SIG-M5 (cell line): ENCODE measurements around the gene UNC13A.

Experiments used
- DNase-seq: peaks from one replicate; lab custom pipeline; 2025; lab: John Stamatoyannopoulos, UW

Gene UNC13A

DNA sequence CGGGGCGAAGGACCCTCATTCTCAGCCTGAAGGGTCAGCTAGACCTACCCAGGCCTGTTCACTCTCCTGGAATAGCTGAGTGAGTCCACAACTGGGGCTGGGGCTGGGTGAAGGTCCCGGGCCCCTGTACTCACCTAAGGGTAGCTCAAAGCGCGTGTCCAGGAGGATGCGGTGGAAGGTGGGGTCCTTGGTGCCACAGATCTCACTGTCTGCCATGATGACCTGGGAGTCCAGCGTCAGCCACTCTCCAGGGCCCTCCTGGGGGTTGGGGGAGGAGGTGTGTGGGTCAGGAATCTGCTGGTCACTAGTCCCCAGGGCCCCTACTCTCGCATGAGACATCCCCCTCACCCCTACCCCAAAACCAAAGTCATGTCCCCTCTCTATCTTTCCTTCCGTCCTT, 18.7 kb downstream of the UNC13A start:
- no peak for DNase-seq

DNA sequence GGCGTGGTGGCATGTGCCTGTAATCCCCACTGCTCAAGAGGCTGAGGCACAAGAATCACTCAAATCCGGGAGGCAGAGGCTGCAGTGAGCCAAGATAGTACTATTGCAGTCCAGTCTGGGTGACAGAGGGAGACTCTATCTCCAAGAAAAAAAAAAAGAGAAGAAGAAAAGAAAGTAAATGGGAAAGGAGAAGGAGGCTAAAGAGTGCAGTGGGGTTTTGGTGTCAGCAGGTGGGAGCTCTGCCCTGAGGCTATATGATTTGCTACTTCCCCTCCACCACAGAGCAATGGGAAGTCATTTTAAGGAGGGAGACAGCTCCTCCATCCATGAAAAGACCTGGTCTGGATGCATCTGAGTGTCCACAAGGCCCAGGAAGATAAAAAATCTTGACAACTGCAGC, 23.1 kb downstream of the UNC13A start:
- no peak for DNase-seq

DNA sequence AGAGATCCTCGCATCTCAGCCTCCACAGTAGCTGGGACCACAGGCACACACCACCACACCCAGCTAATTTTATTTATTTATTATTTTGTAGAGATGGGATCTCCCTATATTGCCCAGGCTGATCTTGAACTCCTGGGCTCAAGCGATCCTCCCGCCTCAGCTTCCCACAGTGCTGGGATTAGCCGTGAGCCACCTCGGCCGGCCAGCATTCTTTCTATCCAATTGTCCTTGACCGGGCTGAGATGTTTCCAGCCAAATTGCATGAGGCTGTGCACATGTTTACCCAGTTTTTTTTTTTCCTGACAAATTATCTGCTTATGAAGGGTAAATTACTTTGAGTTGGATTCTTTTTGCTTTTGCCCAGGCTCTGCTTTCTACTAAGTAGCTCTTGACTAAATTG, 28.2 kb downstream of the UNC13A start:
- no peak for DNase-seq

DNA sequence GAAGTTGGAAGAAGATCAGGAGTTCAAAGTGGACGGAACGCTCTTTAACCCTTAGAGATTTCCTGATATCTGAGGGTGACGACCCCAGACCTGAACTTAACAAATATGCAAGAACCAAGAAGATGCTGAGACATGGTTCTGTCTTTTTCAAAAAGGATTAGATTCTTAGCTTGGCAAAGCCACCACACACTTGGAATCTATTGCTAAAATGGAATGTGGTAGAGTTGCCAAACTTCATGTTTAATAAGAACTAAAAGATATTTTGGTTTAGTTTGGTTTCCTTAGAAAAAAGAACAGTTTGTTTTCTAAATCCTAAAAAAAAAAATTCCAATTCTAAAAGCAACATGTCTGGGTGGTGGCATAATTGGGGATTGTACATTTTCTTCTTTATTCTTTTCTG, 29.5 kb downstream of the UNC13A start:
- DNase-seq: no peak

DNA sequence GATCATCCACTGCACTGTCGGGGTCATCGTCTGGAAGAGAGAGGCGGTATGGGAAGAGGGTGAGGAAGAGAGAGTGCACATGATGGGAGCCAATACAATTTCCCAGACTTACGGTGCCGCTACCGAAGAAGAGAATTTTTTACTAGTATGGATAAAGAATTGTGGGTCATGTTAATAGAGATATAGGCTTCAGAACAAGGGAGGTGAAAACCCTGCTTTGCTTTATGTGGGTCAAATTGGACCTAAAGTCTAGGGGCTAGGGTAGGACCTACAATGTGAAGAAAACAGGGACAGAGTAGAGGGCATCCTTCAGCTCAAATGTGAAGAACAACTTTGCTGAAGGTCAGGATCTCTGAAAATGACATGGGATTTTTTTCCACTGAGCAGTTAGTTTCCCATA, 29.9 kb downstream of the UNC13A start:
- DNase-seq: no peak

DNA sequence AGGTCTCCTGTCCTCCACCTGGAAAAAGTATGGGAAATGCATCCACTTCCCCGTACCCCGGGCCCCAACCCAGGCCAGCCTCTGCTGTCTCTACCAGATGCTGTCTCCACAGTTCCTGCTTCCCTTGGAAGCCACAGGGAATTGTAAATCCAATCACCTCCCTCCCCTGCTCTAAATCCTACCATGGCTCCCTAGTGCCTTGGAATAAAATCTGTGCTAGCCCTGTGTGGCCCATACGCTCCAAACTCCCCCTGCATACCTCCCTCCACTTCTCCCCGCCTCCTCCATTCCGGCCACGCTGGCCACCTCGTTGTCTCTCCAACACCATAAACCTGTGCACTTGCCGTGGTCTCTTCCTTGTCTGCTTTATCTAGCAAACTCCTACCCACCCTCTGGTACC, 31.2 kb downstream of the UNC13A start:
- DNase-seq: no peak

DNA sequence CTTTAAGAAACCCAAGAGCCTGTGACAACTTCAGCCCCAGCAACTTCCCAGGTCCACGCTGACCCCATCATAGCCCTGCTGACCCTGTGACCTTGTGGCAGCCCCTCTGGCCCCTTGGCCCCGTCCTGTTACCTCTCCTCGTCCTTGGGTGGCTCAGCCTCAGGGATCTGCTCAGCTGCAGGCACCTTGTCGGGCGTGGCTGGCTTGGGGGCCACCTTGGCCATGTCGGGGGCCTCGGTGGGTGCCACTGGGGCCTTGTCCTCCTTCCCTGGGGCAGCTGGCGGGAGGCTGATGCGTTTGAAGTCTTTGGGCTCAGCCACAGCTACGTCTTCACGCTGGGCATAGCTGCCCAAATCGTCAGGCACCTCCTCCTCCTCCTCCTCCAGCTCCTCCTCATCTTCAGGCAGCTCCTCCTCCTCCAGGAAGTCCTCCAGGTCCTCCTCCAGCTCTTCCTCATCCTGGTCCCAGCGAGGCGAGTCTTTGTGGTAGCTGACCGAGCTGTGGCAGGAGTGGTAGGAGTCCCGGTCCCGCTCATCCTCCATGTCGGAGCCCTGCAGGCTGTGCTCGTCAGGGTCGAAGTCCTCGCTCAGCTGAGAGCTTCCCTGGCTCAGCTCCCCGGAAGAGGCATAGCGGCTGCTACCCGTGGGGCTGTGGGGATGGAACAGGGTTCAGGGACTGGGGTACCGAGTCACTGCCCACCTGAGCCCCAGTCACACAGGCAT, 32.2 kb downstream of the UNC13A start:
- DNase-seq: no peak

DNA sequence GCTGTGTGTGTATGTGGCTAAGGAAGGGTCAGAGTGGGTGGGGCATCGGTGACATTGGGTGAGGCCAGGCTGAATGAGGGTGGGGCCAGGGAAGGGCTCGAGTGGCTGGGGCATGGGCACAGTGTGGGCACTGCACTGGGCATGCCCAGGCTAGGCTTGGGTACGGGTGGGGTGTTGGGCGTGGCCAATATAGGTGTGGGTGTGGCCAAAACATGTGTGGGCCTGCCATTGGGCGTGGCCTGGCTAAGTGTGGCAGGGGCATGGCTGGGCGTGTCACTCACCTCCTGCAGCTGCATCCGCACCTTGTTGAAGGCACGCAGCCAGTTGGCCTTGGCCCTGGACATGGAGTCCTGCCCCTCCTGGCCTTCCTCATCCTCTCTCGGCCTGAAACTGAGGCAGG, 33.2 kb downstream of the UNC13A start:
- no peak for DNase-seq

DNA sequence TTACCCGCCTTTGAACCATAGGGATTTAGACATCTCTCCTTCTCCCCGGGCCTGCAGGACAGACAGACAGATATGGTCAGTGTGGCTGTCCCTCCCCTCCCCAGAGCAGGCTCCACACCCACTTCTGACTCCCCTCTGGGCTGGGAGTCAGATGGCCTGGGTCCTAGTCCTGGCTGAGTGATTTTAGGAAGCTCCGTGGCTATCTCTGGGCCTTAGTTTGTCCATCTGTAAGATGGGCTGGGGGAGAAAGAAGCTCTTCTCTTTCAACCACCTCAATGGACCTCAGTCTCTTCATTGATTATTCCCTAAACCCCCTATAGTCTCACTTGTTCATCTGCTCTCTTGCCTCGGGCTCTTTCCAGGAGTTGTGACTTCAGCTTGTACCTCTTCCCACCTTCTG, 35.5 kb downstream of the UNC13A start:
- DNase-seq: no peak

DNA sequence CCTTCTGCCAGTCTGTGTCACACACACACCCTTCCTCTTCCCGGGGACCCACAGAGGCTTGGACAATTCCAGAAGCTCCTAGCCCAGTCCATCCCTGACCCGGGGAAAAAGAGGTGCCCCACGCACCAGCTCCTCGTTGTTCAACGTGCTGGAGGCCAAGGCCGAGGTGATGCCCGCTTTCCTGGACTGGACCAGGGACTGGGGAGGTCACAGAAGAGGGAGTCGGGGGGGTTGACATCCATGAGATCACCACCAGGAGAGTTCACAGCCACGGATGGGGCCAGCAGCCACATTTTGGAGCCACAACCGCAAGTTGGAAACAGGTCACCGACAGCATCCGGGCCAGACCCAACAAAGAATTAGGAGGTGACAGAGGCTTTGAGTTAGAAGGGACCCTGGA, 39.4 kb downstream of the UNC13A start:
- no peak for DNase-seq

DNA sequence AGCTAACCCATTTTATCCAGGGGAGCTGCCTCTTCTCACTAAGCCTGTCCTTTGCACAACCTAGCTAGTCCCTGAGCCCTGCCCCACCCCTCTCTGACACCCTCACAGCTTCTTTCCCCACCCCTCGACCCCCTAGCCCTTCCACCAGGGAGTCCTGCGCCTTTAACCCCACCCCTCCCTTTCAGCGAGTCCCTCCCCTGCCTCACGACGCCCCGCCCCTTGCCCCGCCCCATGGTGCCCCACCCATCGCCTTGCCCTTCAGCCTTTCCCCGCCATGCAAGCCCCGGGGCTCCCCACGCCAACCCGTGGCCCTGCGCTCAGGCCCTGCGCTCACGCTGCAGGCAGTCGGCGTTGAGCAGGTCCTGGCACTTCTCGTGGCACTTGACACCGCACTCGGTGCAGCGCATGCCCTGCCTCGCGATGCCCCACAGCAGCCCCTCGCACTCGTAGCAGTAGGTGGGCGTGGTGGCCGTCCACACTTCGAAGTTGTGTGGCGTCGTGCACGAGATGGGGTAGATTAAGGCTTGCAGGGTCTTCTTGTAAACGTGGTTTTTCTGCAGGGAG, 40.0 kb downstream of the UNC13A start:
- no peak for DNase-seq

DNA sequence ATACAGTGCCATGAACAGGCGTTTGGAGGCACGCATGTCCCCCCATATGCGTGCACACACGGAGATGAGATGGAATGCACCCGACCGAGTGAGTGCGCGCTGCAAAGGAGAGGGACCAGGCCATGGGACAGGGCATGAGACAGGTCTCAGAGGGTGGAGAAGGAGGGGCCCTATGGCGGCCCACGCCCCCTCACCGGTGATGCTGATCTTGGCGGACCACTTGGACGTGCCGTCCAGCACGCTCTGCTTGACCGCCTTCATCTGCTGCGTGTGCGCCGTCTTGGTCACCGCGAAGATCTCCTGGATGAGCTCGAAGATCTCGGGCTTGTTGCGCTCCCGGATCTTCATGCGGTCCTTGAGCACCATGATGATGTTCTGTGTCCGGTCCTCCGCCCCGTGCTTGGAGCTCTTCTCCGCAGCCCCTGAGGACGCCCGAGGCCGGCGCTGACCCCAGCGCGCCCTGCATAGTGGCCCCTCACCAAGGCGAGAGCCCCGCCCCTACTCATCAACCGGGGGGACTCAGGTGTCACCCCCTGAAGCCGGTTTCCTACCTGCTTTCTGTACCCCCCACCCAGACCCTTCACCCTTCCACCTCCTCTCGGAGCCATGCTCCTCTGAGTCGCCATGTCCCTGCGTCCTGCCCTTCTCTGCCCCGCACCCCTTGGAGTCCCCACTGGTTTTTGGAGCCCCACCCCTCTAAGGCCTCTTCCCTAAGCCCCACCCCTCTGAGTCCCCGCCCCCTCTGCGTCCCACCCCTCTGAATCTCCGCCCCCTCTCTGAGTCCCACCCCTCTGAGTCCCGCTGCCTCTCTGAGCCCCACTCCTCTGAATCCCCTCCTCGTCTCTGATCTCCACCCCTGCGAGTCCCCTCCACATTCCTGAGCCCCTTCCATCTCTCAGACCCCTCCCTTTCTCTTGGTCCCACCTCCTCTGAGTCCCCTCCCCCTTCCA, 40.8 kb downstream of the UNC13A start:
- DNase-seq: no peak

DNA sequence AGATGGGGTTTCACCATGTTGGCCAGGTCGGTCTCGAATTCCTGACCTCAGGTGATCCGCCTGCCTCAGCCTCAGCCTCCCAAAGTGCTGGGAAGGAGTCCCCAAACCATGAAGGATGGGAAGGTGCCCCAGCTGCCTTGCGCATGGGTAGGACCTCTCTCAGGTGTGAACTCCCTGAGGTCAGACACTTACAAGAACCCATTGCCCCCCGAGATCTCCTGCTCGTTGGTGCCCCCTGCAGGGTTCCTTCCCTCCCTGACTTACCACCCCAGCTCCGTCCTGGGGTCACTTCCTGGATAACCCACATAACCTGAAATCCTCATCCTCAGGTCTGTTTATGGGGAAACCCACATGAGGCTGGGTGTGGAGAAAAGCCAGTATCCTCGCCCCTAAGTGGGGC, 41.7 kb downstream of the UNC13A start:
- no peak for DNase-seq

DNA sequence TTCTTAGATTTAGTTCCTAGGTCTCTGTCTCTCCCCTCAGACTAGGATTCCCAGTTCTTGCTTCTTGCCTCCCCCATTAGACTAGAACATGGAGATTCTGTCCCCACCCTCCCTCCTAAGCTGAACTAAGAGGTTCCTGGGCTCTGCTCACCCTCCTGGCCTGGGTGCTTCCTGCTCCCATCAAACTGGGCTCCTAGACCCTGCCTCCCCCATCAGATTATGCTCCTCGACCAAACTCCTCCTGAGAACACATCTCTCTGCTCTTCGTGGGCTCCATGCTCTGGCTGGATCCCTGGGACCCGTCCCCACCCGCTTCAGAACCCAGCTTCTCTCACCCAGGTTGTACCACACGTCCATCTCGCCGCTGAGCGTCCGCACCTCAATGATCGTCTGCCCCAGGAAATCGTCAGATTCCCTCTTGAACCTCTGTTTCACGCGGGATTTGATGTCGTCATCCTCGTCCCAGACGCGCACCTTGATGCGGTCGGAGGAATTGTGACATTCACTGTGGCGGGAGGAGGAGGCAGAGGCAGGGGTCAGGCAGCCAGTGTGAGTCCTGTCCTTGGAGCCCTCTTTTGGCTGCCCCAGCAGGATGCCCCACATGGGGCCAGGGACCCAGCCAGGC, 42.7 kb downstream of the UNC13A start:
- DNase-seq: no peak

DNA sequence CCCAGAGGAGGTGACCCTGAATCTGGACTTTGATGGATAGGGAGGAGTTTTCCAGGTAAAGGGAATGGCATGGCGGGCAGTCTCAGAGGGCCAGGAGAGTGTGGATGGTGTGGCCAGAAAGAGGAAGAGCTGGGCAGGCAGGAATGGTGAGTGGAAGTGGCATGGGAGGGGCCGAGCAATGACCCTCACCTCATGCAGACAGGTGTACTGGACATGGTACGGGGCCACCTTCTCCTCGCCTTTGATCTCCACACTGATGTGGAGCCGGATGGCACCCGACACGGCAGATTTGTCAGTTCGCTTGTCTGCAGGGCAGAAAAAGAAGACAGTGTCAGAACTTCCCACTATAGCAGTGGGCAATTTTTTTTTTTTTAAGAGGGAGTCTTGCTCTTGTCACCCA, 45.5 kb downstream of the UNC13A start:
- no peak for DNase-seq

DNA sequence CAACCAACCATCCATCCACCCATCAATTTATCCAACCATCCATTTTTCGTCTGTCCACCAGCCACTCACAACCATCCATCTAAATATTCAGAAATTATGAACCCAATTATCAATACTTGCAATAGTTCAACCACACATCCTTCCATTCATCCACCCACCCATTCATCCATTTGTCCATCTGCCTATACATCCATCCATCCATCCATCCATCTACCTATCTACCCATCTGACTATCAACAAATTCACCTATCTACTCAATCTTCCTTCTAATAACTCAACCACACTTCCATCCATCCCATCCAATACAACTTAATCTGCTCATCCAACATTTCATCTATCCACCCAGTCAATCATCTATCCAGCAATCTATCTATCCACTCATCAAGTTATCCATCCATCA, 46.3 kb downstream of the UNC13A start:
- no peak for DNase-seq

DNA sequence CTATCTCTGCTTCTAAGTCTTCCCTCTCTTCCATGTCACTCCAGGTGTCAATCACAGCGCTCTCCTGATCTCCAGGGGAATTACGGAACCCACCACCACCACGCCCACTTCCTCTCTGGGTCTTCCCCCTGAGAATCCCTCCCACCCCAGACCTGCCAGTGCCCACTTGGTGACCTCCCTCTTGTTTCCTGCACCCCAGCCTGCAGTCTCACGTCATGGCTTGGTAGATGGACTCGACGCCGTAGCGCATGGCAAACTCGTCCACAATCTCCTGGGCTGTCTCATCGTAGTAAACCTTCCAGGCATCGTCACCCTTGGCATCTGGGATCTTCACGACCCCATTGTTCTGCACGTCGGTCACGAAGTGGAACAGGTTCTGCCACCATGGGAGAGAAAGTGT, 47.0 kb downstream of the UNC13A start:
- no peak for DNase-seq

DNA sequence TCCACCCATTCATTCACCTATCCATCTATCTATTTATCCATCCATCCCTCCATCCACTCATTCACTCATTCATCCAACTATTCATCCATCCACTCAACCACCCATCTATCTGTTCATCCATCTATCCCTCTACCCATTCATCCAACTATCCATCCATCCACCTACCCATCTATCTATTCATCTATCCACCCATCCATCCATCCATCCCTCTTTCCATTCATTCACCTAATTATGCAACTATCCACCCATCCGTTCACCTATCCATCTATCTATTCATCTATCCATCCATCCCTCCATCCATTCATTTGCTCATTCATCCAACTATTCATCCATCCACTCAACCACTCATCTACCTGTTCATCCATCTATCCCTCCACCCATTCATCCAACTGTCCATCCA, 54.5 kb downstream of the UNC13A start:
- no peak for DNase-seq

DNA sequence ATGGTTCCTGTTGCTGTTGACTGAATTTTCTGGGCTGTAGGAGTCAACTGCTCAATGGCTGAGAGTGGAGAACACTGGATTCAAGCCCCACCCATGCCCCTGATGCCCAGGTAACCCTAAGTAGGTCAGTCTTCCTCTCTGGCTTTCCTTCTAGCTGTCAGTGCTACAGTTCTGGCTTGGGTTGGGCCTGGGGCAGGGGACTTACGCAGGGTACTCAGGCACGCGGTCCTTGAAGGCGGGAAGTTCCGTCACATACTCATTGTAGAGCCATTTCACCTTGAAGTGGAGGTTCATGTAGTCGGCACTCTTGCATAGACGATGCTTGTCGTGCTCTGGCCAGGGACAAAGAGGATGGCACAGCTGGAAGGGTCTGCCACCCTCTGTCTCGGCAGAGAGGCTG, 55.6 kb downstream of the UNC13A start:
- no peak for DNase-seq

DNA sequence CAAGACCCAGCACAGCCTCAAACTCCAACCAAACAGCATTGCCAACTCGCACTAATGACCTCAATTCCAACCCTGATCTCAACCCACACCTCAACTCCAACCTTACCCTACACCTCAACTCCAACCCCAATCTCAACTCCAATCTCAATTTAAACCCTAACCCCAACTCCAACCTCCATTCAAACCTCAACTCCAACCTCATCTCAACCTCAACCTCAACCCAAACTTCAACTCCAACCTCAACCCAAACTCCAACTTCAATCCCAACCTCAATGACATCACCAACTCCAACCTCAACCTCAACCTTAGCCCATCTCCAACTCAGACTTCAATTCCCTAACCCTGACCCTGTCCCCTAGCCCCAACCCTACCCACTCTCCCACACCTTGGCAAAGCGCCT, 58.4 kb downstream of the UNC13A start:
- DNase-seq: no peak

DNA sequence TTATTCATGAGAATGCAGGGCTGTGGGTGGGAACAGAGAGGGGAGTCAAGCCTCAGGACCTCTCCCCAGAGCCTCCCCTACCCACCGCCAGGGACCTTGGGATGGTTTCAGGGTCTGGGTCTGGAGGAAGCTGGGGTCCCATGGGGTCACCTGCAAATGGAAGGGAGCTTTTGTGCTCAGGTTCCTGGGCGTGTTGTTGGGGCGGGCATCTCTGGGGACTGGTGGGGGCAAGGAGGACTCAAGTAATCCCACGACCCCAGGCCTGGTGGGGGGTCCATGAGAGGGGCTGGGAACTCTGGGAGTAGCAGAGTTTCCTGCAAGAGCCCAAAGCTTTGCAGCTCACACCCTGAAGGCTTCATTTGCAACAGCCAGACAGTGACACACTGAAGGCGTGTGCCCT, 60.2 kb downstream of the UNC13A start:
- DNase-seq: no peak

DNA sequence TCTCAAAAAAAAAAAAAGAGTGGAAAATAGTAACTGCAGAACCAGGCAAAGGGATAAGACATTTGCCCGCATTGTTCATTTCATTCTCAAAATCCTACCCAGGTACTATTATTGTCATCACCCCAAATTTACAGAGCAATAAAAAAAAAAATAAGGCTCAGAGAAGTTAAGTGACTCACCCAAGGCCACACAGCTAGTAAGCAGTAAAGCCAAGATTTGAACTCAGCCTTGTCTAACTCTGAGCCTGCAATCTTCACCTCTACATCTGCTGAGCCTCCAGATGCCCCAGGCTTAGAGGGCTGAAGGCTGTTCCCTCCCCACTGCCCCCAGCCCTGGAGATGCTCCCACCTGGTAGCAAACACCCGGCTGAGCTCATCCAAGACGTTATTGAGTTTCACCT, 61.0 kb downstream of the UNC13A start:
- no peak for DNase-seq
